Measurements from ENCODE around the gene PDK3.

The PDK3 gene

DNA sequence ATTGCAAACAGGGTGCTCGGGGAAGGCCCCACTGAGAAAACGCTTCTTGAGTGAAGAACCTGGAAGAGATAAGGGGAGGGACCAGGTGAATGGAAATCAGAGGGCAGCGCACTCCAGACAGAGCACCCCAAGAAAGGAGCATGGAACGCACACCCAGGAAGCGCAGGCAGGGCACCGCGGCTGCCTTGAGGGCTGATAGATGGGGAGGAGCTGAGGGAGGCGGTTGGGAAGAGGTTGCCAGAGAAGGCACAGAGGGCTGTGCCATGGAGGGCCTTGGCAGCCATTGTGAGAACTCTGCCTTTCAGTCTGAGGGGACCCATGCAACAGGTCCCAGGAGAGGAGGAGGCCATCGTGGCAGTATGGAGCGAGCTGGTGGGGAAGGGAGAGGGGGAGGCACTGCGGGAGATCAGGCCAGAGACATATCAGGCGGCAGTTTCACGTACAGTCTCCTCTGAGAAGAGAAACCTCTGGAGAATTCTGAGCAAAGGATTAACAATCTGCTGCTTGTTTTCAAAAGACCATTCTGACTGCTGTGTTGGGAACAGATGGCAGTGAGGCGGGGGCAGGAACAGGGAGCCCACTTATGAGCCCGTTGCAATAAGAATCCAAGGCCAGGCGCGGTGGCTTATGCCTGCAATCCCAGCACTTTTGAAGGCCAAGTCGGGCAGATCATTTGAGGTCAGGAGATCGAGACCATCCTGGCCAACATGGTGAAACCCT is 98.4 kb downstream of the PDK3 start:
- DNase-seq, result no peak

DNA sequence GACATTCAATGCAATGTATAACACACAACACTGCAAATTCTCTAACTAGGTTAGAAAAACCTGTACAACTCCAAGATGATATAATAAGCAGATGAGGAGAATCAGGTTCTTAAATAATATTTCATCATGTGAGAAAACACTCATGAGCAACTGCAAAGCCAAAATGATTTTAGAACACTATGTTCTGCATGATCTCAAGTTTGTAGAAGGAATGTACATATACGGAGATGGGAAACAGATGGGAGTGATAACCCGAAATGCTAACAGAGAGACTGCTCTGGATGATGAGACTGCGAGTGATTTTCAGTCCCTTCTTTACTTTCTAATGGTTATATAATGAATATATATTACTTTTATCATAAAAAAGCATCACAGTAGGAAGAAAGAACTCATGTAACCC is 101.2 kb downstream of the PDK3 start:
- DNase-seq, result no peak

GRCh38 chrX:24567169-24567568 is 102.1 kb downstream of the PDK3 start:
- no peak for DNase-seq

DNA sequence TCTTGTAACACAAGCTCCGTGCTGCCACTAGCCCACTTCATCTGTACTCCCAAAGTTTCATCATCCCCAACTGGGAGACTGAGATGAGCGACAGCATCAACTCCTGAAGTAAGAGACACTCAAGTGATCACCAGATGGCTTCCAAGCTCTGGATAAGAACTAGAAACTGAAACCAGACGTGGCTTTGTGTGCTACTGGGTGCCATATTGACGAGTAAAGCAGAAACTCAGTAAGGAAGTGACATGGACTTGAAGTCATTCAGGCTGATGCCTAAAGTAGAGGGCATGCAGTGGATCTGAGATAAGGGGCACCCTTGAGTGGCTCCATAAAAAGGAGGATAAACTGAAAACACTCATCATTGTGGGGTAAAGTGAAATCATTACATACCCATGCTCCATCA is 109.7 kb downstream of the PDK3 start:
- no peak for DNase-seq

DNA sequence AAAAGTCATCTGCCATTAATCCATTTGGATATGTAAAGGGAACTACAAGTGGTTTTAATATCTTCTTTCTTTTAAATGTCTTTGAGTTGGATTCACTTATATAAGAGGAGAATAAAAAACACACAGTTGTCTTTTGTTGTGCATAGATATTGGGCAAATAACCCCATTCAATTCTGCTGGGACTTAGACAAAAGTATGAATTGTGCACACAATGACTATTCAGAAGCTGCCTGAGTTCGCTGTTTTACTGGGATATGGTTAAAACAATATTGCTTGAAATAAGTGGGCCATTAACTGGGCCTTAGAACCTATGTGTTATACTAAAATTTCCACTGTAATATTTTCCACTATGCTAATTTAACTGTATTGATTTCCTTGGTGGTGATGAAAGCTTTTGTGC is 110.4 kb downstream of the PDK3 start:
- DNase-seq, result no peak

- DNase-seq, result no peak
These were observed 112.0 kb downstream of the PDK3 start for GRCh38 chrX:24577091-24577490.
